ENCODE data around the gene TCF7L1. TPM values are rescaled to one million over a fixed set of nuclear protein-coding genes. Genes with fewer than 3 reads are reported as not detected.

The TCF7L1 gene
- total RNA-seq, 1 donor from 2014 or later = 10.3 TPM

GRCh38 chr2:85226783-85227182 lies 93.6 kb downstream of the TCF7L1 start:
- TF ChIP-seq CTCF (IDR thresholded peaks at IDR 0.05) = no peak
- H3K4me1 ChIP-seq = no peaks in the 10 kb centered on the region
- no peak overlapping the region for H3K4me3 ChIP-seq
- intact Hi-C loops (cut with DNase I) = no loop called here
- DNase-seq (ENCODE audit: low spot score in 2 of 2) = no peak
- no peaks in the 10 kb centered on the region for H3K9me3 ChIP-seq
- no peak overlapping the region for H3K27ac ChIP-seq
- H3K27me3 ChIP-seq = no peaks in the 10 kb centered on the region
- no peaks in the 10 kb centered on the region for H3K36me3 ChIP-seq

- Histone ChIP-seq H3K27ac (no peak overlapping the region), H3K9me3 (no peaks in the 10 kb centered on the region), H3K27me3 (no peaks in the 10 kb centered on the region), H3K36me3 (no peaks in the 10 kb centered on the region), H3K4me1 (no peaks in the 10 kb centered on the region), H3K4me3 (no peak overlapping the region)
- intact Hi-C loops (cut with DNase I) = no loop called here
- no peak for TF ChIP-seq CTCF (IDR thresholded peaks at IDR 0.05)
- no peak for DNase-seq (ENCODE audit: low spot score in 2 of 2)
Observed at GRCh38 chr2:85230679-85231467, 97.7 kb downstream of the TCF7L1 start.

GRCh38 chr2:85231468-85231805 lies 98.2 kb downstream of the TCF7L1 start:
- intact Hi-C loops (cut with DNase I) = no loop called here
- no peaks in the 10 kb centered on the region for H3K4me1 ChIP-seq
- H3K9me3 ChIP-seq = no peaks in the 10 kb centered on the region
- no peak for TF ChIP-seq CTCF (IDR thresholded peaks at IDR 0.05)
- no peak for DNase-seq (ENCODE audit: low spot score in 2 of 2)
- no peaks in the 10 kb centered on the region for H3K36me3 ChIP-seq
- H3K27ac ChIP-seq = no peak overlapping the region
- no peaks in the 10 kb centered on the region for H3K27me3 ChIP-seq
- no peak overlapping the region for H3K4me3 ChIP-seq

- no peaks in the 10 kb centered on the region for H3K9me3 ChIP-seq
- intact Hi-C loops (cut with DNase I) = no loop called here
- no peak for DNase-seq (ENCODE audit: low spot score in 2 of 2)
- no peaks in the 10 kb centered on the region for H3K4me1 ChIP-seq
- no peaks in the 10 kb centered on the region for H3K36me3 ChIP-seq
- no peak overlapping the region for H3K27ac ChIP-seq
- no peak for TF ChIP-seq CTCF (IDR thresholded peaks at IDR 0.05)
- H3K4me3 ChIP-seq = no peak overlapping the region
- no peaks in the 10 kb centered on the region for H3K27me3 ChIP-seq
Observed at GRCh38 chr2:85231952-85232351, 98.8 kb downstream of the TCF7L1 start.

- no peaks in the 10 kb centered on the region for H3K4me1 ChIP-seq
- intact Hi-C loops (cut with DNase I) = no loop called here
Observed at GRCh38 chr2:85234868-85235267, 101.7 kb downstream of the TCF7L1 start.

More at GRCh38 chr2:85234868-85235267, 101.7 kb downstream of the TCF7L1 start:
- no peaks in the 10 kb centered on the region for H3K36me3 ChIP-seq
- no peak for DNase-seq (ENCODE audit: low spot score in 2 of 2)
- H3K27ac ChIP-seq = no peak overlapping the region
- no peak for TF ChIP-seq CTCF (IDR thresholded peaks at IDR 0.05)
- H3K9me3 ChIP-seq = no peaks in the 10 kb centered on the region
- no peaks in the 10 kb centered on the region for H3K27me3 ChIP-seq
- H3K4me3 ChIP-seq = no peak overlapping the region
